Ishikawa (cell line): ENCODE data around the gene PCDH15.

Experiments used
- RAD21 ChIP-seq: IDR thresholded peaks from 2 replicates; pipeline ENCODE4 v1.6.1; 2012; ENCODE audit warnings: low read depth
- REST ChIP-seq: IDR thresholded peaks from 2 replicates; pipeline ENCODE4 v1.6.1; 2012; ENCODE audit warnings: low read depth, mild to moderate bottlenecking

DNA sequence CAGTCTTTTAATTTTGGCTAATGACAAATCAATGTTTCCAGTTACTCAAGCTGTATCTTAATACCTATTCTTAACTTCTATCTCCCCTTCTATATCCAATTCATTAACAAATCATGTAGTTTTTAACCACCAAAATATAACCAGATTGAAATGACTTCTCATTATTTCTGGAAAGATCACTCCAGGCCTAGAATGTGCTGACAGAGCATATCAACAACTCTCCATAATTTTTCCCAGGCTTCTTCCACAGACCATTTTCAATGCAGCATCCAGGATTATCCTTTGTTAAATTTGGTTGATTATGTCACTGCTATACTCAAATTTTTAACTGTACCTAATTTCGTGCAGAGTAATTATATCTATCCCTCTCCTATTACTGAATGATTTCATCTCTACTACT, 704.1 kb downstream of the PCDH15 start:
- TF ChIP-seq REST: no peak
- no peak for TF ChIP-seq RAD21
